ENCODE measurements around the gene RBP7. TPM values are rescaled to one million over a fixed set of nuclear protein-coding genes. Genes with fewer than 3 reads are reported as not detected.
"Not testable (repeated sequence)": the region's sequence is repeated elsewhere in the genome, so short reads cannot be mapped to it uniquely, and the experiment has no call there.

Gene RBP7
- total RNA-seq, 2 donors from 2014 or later, result not detected

GRCh38 chr1:10019561-10019960 is 22.5 kb downstream of the RBP7 start:
- Mint-ChIP-seq H3K36me3 (ENCODE audit: low read depth) (no peaks in the 10 kb centered on the region), H3K4me1 (no peaks in the 10 kb centered on the region), H3K27ac (no peak overlapping the region), H3K9me3 (no peaks in the 10 kb centered on the region), H3K27me3 (no peaks in the 10 kb centered on the region), H3K4me3 (no peak overlapping the region)
- no peak for ATAC-seq (replicated peaks)

DNA sequence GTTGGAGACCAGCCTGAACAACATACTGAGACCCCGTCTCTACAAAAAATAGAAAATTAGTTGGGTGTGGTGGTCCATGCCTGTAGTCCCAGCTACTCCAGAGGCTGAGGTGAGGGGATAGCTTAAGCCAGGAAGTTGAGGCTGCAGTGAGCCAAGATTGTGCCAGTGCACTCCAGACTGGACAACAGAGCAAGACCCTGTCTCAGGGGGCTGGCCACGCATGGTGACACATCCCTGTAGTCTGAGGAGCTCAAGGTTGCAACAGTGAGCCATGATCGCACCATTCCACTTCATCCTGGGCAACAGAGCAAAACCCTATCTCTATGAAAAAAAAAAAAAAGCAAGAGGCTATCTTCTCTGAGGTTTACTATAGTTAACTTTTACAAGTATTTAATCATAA is 23.1 kb downstream of the RBP7 start:
- Mint-ChIP-seq H3K36me3 (ENCODE audit: low read depth) (no peaks in the 10 kb centered on the region), H3K4me1 (no peaks in the 10 kb centered on the region), H3K27ac (no peak overlapping the region), H3K9me3 (no peaks in the 10 kb centered on the region), H3K4me3 (no peak overlapping the region), H3K27me3 (no peaks in the 10 kb centered on the region)
- ATAC-seq (replicated peaks), result no peak

DNA sequence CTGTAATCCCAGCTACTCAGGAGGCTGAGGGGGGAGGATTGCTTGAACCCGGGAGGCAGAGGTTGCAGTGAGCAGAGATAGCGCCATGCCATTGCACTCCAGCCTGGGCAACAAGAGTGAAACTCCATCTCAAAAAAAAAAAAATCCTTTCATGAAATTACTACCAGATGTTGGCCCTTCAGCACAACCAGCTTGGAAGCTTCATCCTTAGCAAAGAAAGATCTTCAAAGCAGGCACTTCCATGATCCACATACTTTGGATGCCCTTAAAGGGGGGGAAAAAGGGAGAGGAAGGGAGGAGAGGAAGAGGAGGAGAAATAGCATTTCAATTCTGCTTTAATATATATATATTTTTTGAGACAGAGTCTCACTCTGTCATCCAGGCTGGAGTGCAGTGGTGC is 23.6 kb downstream of the RBP7 start:
- not testable (repeated sequence) for H3K27me3 Mint-ChIP-seq; H3K36me3 Mint-ChIP-seq (ENCODE audit: low read depth); ATAC-seq (replicated peaks); H3K9me3 Mint-ChIP-seq; H3K4me3 Mint-ChIP-seq; H3K4me1 Mint-ChIP-seq; H3K27ac Mint-ChIP-seq

DNA sequence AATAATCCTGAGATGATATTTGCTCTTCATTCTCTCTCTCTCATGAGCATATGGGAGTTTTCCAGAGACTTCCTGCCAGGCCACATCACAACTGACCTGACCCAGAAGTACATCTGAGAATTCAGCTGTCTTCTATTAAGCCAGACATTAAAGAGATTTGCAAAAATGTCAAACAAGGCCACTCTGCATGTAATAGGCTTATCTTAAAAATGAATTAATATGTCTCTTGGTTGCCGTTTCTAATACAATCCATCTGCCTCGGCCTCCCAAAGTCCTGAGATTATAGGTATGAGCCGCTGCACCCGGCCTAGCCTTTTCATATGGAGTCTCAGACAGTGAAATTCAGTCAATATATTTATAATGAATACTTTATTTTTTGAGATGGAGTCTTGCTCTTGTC is 25.0 kb downstream of the RBP7 start:
- not testable (repeated sequence) for H3K27ac Mint-ChIP-seq; ATAC-seq (replicated peaks); H3K4me1 Mint-ChIP-seq; H3K27me3 Mint-ChIP-seq; H3K9me3 Mint-ChIP-seq; H3K4me3 Mint-ChIP-seq; H3K36me3 Mint-ChIP-seq (ENCODE audit: low read depth)

DNA sequence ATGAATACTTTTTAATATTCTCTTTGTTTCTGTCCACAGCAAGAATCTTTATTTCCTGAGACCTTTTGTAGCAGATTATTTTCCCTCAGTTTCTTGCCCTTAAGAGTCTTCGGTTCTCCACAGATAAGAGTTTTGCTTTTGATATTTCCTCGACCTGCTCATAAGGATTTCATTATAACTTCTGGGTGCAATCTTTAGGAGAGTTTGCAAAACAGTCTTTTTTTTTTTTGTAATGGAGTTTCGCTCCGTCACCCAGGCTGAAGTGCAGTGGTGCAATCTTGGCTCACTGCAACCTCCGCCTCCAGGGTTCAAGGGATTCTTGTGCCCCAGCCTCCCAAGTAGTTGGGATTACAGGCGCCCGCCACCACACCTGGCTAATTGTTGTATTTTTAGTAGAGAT is 25.6 kb downstream of the RBP7 start:
- no peak overlapping the region for H3K4me3 Mint-ChIP-seq
- H3K27me3 Mint-ChIP-seq, result no peaks in the 10 kb centered on the region
- no peaks in the 10 kb centered on the region for H3K36me3 Mint-ChIP-seq (ENCODE audit: low read depth)
- H3K27ac Mint-ChIP-seq, result no peak overlapping the region
- no peak for ATAC-seq (replicated peaks)
- no peaks in the 10 kb centered on the region for H3K9me3 Mint-ChIP-seq
- H3K4me1 Mint-ChIP-seq, result no peaks in the 10 kb centered on the region

- no peaks in the 10 kb centered on the region for H3K27me3 Mint-ChIP-seq
- no peak overlapping the region for H3K4me3 Mint-ChIP-seq
- no peak overlapping the region for H3K27ac Mint-ChIP-seq
- no peaks in the 10 kb centered on the region for H3K36me3 Mint-ChIP-seq (ENCODE audit: low read depth)
- no peaks in the 10 kb centered on the region for H3K4me1 Mint-ChIP-seq
- H3K9me3 Mint-ChIP-seq, result no peaks in the 10 kb centered on the region
- ATAC-seq (replicated peaks), result no peak
Observed at GRCh38 chr1:10025354-10025753, 28.3 kb downstream of the RBP7 start.

- no peak for ATAC-seq (replicated peaks)
- H3K27ac Mint-ChIP-seq, result no peak overlapping the region
- H3K4me3 Mint-ChIP-seq, result no peak overlapping the region
- H3K4me1 Mint-ChIP-seq, result no peaks in the 10 kb centered on the region
- H3K9me3 Mint-ChIP-seq, result no peaks in the 10 kb centered on the region
- no peaks in the 10 kb centered on the region for H3K27me3 Mint-ChIP-seq
- no peaks in the 10 kb centered on the region for H3K36me3 Mint-ChIP-seq (ENCODE audit: low read depth)
Observed at GRCh38 chr1:10027027-10027426, 30.0 kb downstream of the RBP7 start.

DNA sequence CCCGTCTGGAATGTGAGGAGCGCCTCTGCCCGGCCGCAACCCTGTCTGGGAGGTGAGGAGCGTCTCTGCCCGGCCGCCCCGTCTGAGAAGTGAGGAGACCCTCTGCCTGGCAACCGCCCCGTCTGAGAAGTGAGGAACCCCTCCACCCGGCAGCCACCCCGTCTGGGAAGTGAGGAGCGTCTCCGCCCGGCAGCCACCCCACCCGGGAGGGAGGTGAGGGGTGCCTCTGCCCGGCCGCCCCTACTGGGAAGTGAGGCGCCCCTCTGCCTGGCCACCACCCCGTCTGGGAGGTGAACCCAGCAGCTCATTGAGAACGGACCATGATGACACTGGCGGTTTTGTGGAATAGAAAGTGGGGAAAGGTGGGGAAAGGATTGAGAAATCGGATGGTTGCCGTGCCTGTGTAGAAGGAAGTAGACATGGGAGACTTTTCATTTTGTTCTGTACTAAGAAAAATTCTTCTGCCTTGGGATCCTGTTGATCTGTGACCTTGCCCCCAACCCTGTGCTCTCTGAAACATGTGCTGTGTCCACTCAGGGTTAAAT is 32.0 kb downstream of the RBP7 start:
- not testable (repeated sequence) for H3K27me3 Mint-ChIP-seq; H3K27ac Mint-ChIP-seq; H3K9me3 Mint-ChIP-seq; ATAC-seq (replicated peaks); H3K36me3 Mint-ChIP-seq (ENCODE audit: low read depth); H3K4me3 Mint-ChIP-seq; H3K4me1 Mint-ChIP-seq

GRCh38 chr1:10031461-10031860 is 34.4 kb downstream of the RBP7 start:
- Mint-ChIP-seq H3K27ac (no peak overlapping the region), H3K36me3 (ENCODE audit: low read depth) (peaks cover 9% of the 10 kb centered on the region), H3K4me3 (peak overlapping the region; percentile 22), H3K9me3 (no peaks in the 10 kb centered on the region), H3K4me1 (peaks cover 11% of the 10 kb centered on the region), H3K27me3 (no peaks in the 10 kb centered on the region)
- no peak for ATAC-seq (replicated peaks)

GRCh38 chr1:10032590-10033358 is 35.7 kb downstream of the RBP7 start, which contains the start of gene UBE4B:
UBE4B (plus strand) TSS chr1:10032958; CDS start chr1:10033671, 713 bp downstream.
- peak; percentile 96 for ATAC-seq (replicated peaks)
- peak within 1 kb of the TSS; percentile 93 for H3K4me3 Mint-ChIP-seq

GRCh38 chr1:10033359-10033845 is 36.4 kb downstream of the RBP7 start:
- Mint-ChIP-seq H3K4me1 (peaks cover 11% of the 10 kb centered on the region), H3K27me3 (no peaks in the 10 kb centered on the region), H3K27ac (peak overlapping the region; percentile 74), H3K9me3 (no peaks in the 10 kb centered on the region), H3K4me3 (peak overlapping the region; percentile 93), H3K36me3 (ENCODE audit: low read depth) (peaks cover 29% of the 10 kb centered on the region)
- ATAC-seq (replicated peaks), result peak; percentile 26

More at GRCh38 chr1:10032590-10033358, 35.7 kb downstream of the RBP7 start, which contains the start of gene UBE4B:
- Mint-ChIP-seq H3K4me1 (peaks cover 11% of the 10 kb centered on the region), H3K27me3 (no peaks in the 10 kb centered on the region), H3K36me3 (ENCODE audit: low read depth) (peaks cover 23% of the 10 kb centered on the region), H3K27ac (peak within 1 kb of the TSS; percentile 74), H3K9me3 (no peaks in the 10 kb centered on the region)

GRCh38 chr1:10042746-10043145 is 45.7 kb downstream of the RBP7 start:
- H3K4me1 Mint-ChIP-seq, result peaks cover 16% of the 10 kb centered on the region
- no peaks in the 10 kb centered on the region for H3K9me3 Mint-ChIP-seq
- ATAC-seq (replicated peaks), result no peak
- H3K4me3 Mint-ChIP-seq, result no peak overlapping the region
- no peak overlapping the region for H3K27ac Mint-ChIP-seq
- H3K36me3 Mint-ChIP-seq (ENCODE audit: low read depth), result peaks cover 57% of the 10 kb centered on the region
- H3K27me3 Mint-ChIP-seq, result no peaks in the 10 kb centered on the region

DNA sequence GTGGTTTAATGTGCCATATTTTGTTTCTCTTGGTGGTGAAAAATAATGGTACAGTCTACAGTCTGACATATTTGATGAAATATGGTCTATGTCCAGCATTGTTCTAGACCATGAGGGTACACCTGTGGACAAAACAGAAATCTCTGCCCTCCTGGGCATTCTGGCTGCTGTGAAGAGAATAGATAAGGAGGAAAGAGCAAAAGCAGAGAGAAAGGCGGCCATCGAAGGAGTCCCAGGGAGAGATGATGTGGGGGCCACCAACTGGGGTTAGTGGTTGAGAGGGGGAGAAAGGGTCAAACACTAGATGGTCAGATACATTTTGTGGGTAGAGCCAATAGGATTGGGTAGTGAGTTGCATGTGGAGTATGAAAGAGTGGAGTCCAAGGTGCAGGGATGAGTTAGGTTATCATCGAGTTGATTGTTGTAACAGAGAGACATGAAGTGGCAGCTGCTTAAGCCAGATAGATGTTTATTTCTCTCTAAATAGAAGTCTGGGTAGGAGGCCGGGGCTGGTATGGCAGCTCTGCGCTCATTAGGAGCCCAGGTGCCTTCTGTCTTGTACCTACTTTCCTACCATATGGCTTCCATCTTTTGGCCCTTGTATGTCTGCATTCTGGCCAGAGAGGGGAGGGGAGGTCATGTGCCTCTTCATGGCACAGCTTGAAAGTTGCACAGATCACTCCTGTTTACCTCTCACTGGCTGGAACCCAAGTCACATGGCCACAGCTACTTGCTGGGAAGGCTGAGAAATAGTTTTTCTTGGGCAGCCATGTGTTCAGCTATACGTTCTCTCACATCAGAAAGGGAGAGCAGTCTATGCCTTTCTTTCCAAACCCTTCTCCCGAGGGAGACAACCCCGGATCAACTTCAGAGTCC is 48.7 kb downstream of the RBP7 start:
- Mint-ChIP-seq H3K27me3 (no peaks in the 10 kb centered on the region), H3K27ac (no peak overlapping the region), H3K4me1 (peaks cover 20% of the 10 kb centered on the region), H3K4me3 (no peak overlapping the region), H3K36me3 (ENCODE audit: low read depth) (peaks cover 56% of the 10 kb centered on the region), H3K9me3 (no peaks in the 10 kb centered on the region)
- ATAC-seq (replicated peaks), result no peak

GRCh38 chr1:10046356-10047085 is 49.5 kb downstream of the RBP7 start:
- H3K27me3 Mint-ChIP-seq, result no peaks in the 10 kb centered on the region
- H3K9me3 Mint-ChIP-seq, result no peaks in the 10 kb centered on the region
- H3K27ac Mint-ChIP-seq, result no peak overlapping the region
- ATAC-seq (replicated peaks), result no peak
- peaks cover 56% of the 10 kb centered on the region for H3K36me3 Mint-ChIP-seq (ENCODE audit: low read depth)
- no peak overlapping the region for H3K4me3 Mint-ChIP-seq
- H3K4me1 Mint-ChIP-seq, result peaks cover 20% of the 10 kb centered on the region
